A673 (cell line): ENCODE data around the gene MDFIC. TPM values are rescaled to one million over a fixed set of nuclear protein-coding genes. Genes with fewer than 3 reads are reported as not detected.

ENCODE experiments used
- BruUV-seq: library from RNA; stranded (reverse); fragments of 400-500 nt; replicated peaks from 2 replicates; lab custom pipeline; 2021; lab: Mats Ljungman, UMichigan
- CTCF ChIA-PET: fragments of 300-600 bp; sonication (Branson Sonifier 250); formaldehyde crosslinking; loops from one replicate; lab custom pipeline; 2022; ENCODE audit warnings: antibody characterized with exemption; lab: Charles Lee
- POLR2A ChIA-PET: fragments of 300-600 bp; sonication (Branson Sonifier 250); formaldehyde crosslinking; loops from one replicate; lab custom pipeline; 2022; ENCODE audit warnings: antibody characterized with exemption; ENCODE audit not compliant: low non-redundant PET; lab: Charles Lee
- DNase-seq: peaks from one replicate; pipeline ENCODE4 v3.0.0-alpha.2; 2015; ENCODE audit warnings: low spot score
- H3K27ac ChIP-seq: fragments of 200-600 bp; sonication (generic); 2 replicates; pipeline ENCODE4 v1.5.1; 2016; ENCODE audit warnings: mixed run types, low read depth, mild to moderate bottlenecking, mixed read lengths, antibody characterized with exemption, low read length; ENCODE audit not compliant: poor library complexity, severe bottlenecking
- H3K27me3 ChIP-seq: fragments of 200-600 bp; sonication (generic); replicated peaks from 2 replicates; pipeline ENCODE4 v1.6.1; 2017; ENCODE audit warnings: mixed run types, low read depth, mild to moderate bottlenecking, mixed read lengths, antibody characterized with exemption, low read length; ENCODE audit not compliant: insufficient read depth, poor library complexity
- H3K36me3 ChIP-seq: fragments of 200-600 bp; sonication (generic); 2 replicates; pipeline ENCODE4 v1.6.1; 2016; ENCODE audit warnings: mixed run types, mild to moderate bottlenecking, mixed read lengths, antibody characterized with exemption, low read length; ENCODE audit not compliant: insufficient read depth, poor library complexity, severe bottlenecking
- H3K4me1 ChIP-seq: fragments of 200-600 bp; sonication (generic); 2 replicates; pipeline ENCODE4 v1.6.1; 2017; ENCODE audit warnings: mixed run types, mild to moderate bottlenecking, mixed read lengths, antibody characterized with exemption, low read length; ENCODE audit not compliant: insufficient read depth, poor library complexity, severe bottlenecking
- H3K4me3 ChIP-seq: fragments of 200-600 bp; sonication (generic); 2 replicates; pipeline ENCODE4 v1.5.1; 2016; ENCODE audit warnings: low read depth, mixed run types, mild to moderate bottlenecking, mixed read lengths, low read length; ENCODE audit not compliant: poor library complexity, severe bottlenecking
- H3K9me3 ChIP-seq: fragments of 200-600 bp; sonication (generic); 2 replicates; pipeline ENCODE4 v1.6.1; 2016; ENCODE audit warnings: mixed run types, low read depth, mild to moderate bottlenecking, mixed read lengths, antibody characterized with exemption, low read length; ENCODE audit not compliant: poor library complexity, severe bottlenecking
- EZH2 ChIP-seq: fragments of 200-600 bp; sonication (generic); IDR thresholded peaks from 2 replicates; pipeline ENCODE4 v1.6.1; 2017; ENCODE audit warnings: borderline replicate concordance, low read depth, mild to moderate bottlenecking, mixed read lengths, antibody characterized with exemption, low read length; ENCODE audit not compliant: poor library complexity, severe bottlenecking
- intact Hi-C: fragments of 100-400 bp; cut with micrococcal nuclease; formaldehyde crosslinking; loops from one replicate; pipeline ENCODE4 v1.10.0; 2022; ENCODE audit not compliant: unreplicated experiment
- total RNA-seq: library from RNA; stranded (reverse); gene quantifications from 2 replicates; pipeline ENCODE4 v1.2.3, GENCODE V29; 2021
- TF ChIP-seq, protein P1 (sequence below): fragments of 300-800, 200-600 bp; sonication (generic); conservative IDR thresholded peaks from 2 replicates; pipeline ENCODE4 v1.5.1; 2017; ENCODE audit warnings: low read depth, mild to moderate bottlenecking, antibody characterized with exemption, low read length, moderate library complexity, mixed read lengths

The MDFIC gene
- total RNA-seq, 1 experiment from 2014 or later, result 32.6 TPM

DNA sequence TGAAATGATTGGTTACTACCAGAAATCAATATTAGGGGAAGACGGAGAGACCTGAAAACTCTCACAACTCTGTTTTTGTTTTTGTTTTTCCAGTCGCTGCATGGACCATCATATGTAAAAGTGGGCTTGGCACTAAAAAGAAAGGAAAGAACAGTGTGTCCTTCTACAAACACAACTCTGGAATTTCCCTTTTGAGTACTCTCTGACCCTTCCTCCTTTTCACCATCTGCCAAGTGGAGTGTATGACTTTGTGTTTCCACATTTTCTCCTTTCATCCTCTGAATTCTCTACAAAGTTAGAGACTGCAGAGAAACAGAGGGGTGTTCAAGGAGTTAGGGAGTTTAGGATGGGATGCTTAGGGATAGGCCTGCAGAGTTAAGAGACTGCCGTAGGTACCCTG lies 92.0 kb downstream of the MDFIC start:
- CTCF ChIA-PET, result no interaction called here
- intact Hi-C loops, result no loop called here
- POLR2A ChIA-PET, result no interaction called here

DNA sequence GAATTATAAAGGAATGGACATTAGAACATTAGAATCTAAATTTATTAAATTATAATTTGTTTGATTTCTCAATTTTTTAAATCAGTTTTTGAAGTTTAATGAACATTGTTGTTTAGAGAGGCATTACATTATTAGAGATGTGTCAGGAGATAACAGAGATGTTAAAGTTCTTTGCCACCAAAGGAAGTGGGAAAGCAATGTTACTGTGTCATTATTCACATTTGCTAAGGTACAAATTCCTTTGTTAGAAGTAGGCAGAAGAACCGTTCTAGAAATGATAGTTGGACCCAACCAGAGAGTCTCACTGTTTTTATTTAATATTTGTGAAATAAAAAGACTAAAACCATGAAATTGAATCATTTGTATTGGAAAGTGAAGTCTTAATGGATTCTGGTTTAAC lies 92.9 kb downstream of the MDFIC start:
- TF ChIP-seq EZH2, result no peak
- TF ChIP-seq, protein P1, sequence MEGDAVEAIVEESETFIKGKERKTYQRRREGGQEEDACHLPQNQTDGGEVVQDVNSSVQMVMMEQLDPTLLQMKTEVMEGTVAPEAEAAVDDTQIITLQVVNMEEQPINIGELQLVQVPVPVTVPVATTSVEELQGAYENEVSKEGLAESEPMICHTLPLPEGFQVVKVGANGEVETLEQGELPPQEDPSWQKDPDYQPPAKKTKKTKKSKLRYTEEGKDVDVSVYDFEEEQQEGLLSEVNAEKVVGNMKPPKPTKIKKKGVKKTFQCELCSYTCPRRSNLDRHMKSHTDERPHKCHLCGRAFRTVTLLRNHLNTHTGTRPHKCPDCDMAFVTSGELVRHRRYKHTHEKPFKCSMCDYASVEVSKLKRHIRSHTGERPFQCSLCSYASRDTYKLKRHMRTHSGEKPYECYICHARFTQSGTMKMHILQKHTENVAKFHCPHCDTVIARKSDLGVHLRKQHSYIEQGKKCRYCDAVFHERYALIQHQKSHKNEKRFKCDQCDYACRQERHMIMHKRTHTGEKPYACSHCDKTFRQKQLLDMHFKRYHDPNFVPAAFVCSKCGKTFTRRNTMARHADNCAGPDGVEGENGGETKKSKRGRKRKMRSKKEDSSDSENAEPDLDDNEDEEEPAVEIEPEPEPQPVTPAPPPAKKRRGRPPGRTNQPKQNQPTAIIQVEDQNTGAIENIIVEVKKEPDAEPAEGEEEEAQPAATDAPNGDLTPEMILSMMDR, result no peak
- Histone ChIP-seq H3K4me1 (peaks cover 2% of the 10 kb centered on the region), H3K4me3 (no peak overlapping the region), H3K27ac (no peak overlapping the region), H3K36me3 (no peaks in the 10 kb centered on the region), H3K9me3 (no peaks in the 10 kb centered on the region), H3K27me3 (no peaks in the 10 kb centered on the region)
- intact Hi-C loops, result no loop called here
- ChIA-PET CTCF (no interaction called here), POLR2A (no interaction called here)
- BruUV-seq, result no TSS peak
- DNase-seq, result no peak

More for the DNA sequence above, 92.0 kb downstream of the MDFIC start:
- TF ChIP-seq EZH2, result no peak
- TF ChIP-seq, protein P1, result no peak
- Histone ChIP-seq H3K27ac (no peak overlapping the region), H3K4me3 (no peak overlapping the region), H3K36me3 (no peaks in the 10 kb centered on the region), H3K27me3 (no peaks in the 10 kb centered on the region), H3K9me3 (no peaks in the 10 kb centered on the region), H3K4me1 (peaks cover 11% of the 10 kb centered on the region)
- no TSS peak for BruUV-seq
- no peak for DNase-seq

DNA sequence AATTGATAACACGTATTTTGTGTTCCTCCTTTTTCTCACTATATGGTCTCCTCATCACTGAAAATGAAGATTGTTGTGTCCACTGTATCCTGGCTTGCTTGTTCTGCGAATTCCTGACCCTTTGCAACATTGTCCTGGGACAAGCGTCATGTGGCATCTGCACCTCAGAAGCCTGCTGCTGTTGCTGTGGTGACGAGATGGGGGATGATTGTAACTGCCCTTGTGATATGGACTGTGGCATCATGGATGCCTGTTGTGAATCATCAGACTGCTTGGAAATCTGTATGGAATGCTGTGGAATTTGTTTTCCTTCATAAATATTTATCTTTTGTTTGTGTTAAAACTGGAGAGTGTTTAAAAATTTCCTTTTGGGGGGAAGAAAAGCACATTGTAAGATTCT lies 93.7 kb downstream of the MDFIC start:
- Histone ChIP-seq H3K27ac (no peak overlapping the region), H3K9me3 (no peaks in the 10 kb centered on the region), H3K4me3 (no peak overlapping the region), H3K36me3 (no peaks in the 10 kb centered on the region), H3K27me3 (no peaks in the 10 kb centered on the region), H3K4me1 (no peaks in the 10 kb centered on the region)
- intact Hi-C loops, result no loop called here
- ChIA-PET CTCF (no interaction called here), POLR2A (no interaction called here)
- TF ChIP-seq EZH2, result no peak
- TF ChIP-seq, protein P1, result no peak
- no TSS peak for BruUV-seq
- DNase-seq, result no peak
